ENCODE measurements around the gene FPGT. TPM values are rescaled to one million over a fixed set of nuclear protein-coding genes. Genes with fewer than 3 reads are reported as not detected.
"Not testable (repeated sequence)": the region's sequence is repeated elsewhere in the genome, so short reads cannot be mapped to it uniquely, and the experiment has no call there.

The FPGT gene
- total RNA-seq, 1 experiment from 2014 or later = 12.2 TPM

DNA sequence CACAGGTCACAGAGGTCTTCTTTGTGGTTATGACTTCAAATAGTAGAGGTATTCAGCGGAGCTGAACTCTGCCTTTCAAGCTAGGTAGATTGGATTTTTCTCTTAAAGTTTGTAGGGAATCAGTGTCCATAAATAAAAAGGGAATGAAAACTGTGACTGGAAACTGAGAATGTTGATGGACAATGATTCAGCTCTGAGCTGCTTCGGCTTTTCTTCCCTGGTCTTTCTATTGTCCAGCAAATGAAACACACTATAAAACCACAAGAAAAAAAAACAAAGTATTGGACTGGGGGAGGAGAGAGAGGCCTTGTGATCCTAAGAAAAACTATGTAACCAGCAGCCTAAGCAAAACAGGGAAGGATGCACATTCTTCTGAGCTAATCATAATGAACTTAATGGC is 48.3 kb downstream of the FPGT start:
- Histone ChIP-seq H3K9me3 (ENCODE audit: insufficient read depth, low read depth) (no peaks in the 10 kb centered on the region), H3F3A (ENCODE audit: insufficient read depth, low read depth) (no peaks in the 10 kb centered on the region), H4K20me1 (ENCODE audit: insufficient read depth) (no peaks in the 10 kb centered on the region), H2AFZ (no peak overlapping the region), H3K4me1 (replicated peaks; ENCODE audit: insufficient read depth) (no peaks in the 10 kb centered on the region), H3K27me3 (ENCODE audit: insufficient read depth, low read depth) (no peaks in the 10 kb centered on the region), H3K4me3 (no peak overlapping the region), H3K4me2 (no peak overlapping the region), H3K27ac (no peak overlapping the region), H3K79me2 (ENCODE audit: low read depth) (no peaks in the 10 kb centered on the region), H3K36me3 (ENCODE audit: low read depth) (no peaks in the 10 kb centered on the region), H3K9me2 (ENCODE audit: insufficient read depth) (0 out of 2 replicates have a peak, but pooled peaks cover 3% of the 10 kb centered on the region)
- CTCF ChIA-PET = no interaction called here
- intact Hi-C loops (cut with micrococcal nuclease; ENCODE audit: unreplicated experiment) = no loop called here
- DNase-seq = no peak
- POLR2A ChIA-PET (ENCODE audit: unreplicated experiment) = no interaction called here
- TF ChIP-seq EZH2 (IDR thresholded peaks at IDR 0.05; ENCODE audit: low read depth) = no peak
- TF ChIP-seq, protein P1, sequence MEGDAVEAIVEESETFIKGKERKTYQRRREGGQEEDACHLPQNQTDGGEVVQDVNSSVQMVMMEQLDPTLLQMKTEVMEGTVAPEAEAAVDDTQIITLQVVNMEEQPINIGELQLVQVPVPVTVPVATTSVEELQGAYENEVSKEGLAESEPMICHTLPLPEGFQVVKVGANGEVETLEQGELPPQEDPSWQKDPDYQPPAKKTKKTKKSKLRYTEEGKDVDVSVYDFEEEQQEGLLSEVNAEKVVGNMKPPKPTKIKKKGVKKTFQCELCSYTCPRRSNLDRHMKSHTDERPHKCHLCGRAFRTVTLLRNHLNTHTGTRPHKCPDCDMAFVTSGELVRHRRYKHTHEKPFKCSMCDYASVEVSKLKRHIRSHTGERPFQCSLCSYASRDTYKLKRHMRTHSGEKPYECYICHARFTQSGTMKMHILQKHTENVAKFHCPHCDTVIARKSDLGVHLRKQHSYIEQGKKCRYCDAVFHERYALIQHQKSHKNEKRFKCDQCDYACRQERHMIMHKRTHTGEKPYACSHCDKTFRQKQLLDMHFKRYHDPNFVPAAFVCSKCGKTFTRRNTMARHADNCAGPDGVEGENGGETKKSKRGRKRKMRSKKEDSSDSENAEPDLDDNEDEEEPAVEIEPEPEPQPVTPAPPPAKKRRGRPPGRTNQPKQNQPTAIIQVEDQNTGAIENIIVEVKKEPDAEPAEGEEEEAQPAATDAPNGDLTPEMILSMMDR (conservative IDR thresholded peaks at IDR 0.05) = no peak
- no TSS peak for BruUV-seq (replicated peaks)

DNA sequence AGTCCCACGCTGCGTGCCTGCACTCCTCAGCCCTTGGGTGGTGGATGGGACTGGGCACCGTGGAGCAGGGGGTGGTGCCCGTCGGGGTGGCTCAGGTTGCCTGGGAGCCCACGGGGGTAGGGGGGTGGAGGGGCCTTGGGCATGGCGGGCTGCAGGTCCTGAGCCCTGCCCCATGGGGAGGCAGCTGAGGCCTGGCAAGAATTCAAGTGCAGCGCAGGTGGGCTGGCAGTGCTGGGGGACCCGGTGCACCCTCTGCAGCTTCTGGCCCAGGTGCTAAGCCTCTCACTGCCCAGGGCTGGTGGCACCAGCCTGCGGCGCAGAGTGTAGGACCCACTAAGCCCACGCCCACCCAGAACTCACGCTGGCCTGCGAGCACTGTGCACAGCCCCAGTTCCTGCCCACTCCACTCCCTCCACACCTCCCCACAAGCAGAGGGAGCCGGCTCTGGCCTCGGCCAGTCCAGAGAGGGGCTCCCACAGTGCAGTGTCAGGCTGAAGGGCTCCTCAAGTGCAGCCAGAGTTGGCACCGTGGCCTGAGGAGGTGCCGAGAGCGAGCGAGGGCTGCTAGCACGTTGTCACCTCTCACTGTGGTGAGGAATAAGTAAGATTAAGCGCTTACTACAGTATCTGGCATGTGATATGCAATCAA is 50.0 kb downstream of the FPGT start:
- TF ChIP-seq, protein P1 (conservative IDR thresholded peaks at IDR 0.05) = no peak
- no peak for TF ChIP-seq EZH2 (IDR thresholded peaks at IDR 0.05; ENCODE audit: low read depth)
- H3K4me2 ChIP-seq = no peak overlapping the region
- H3F3A ChIP-seq (ENCODE audit: insufficient read depth, low read depth) = no peaks in the 10 kb centered on the region
- no peak overlapping the region for H3K27ac ChIP-seq
- no peaks in the 10 kb centered on the region for H3K36me3 ChIP-seq (ENCODE audit: low read depth)
- H3K4me1 ChIP-seq (replicated peaks; ENCODE audit: insufficient read depth) = no peaks in the 10 kb centered on the region
- H3K9me3 ChIP-seq (ENCODE audit: insufficient read depth, low read depth) = no peaks in the 10 kb centered on the region
- intact Hi-C loops (cut with micrococcal nuclease; ENCODE audit: unreplicated experiment) = no loop called here
- no peaks in the 10 kb centered on the region for H3K27me3 ChIP-seq (ENCODE audit: insufficient read depth, low read depth)
- ChIA-PET CTCF (no interaction called here), POLR2A (ENCODE audit: unreplicated experiment) (no interaction called here)
- no peak overlapping the region for H3K4me3 ChIP-seq
- no peaks in the 10 kb centered on the region for H3K79me2 ChIP-seq (ENCODE audit: low read depth)
- no peaks in the 10 kb centered on the region for H3K9me2 ChIP-seq (ENCODE audit: insufficient read depth)
- no TSS peak for BruUV-seq (replicated peaks)
- no peak for DNase-seq
- no peak overlapping the region for H2AFZ ChIP-seq
- no peaks in the 10 kb centered on the region for H4K20me1 ChIP-seq (ENCODE audit: insufficient read depth)

- H3K36me3 ChIP-seq (ENCODE audit: low read depth); intact Hi-C loops (cut with micrococcal nuclease; ENCODE audit: unreplicated experiment); H3K9me2 ChIP-seq (ENCODE audit: insufficient read depth); H3K79me2 ChIP-seq (ENCODE audit: low read depth); H3K4me3 ChIP-seq; DNase-seq; H4K20me1 ChIP-seq (ENCODE audit: insufficient read depth); H3K4me1 ChIP-seq (replicated peaks; ENCODE audit: insufficient read depth); CTCF ChIA-PET; H3F3A ChIP-seq (ENCODE audit: insufficient read depth, low read depth); H3K27ac ChIP-seq; H3K9me3 ChIP-seq (ENCODE audit: insufficient read depth, low read depth); H3K4me2 ChIP-seq; POLR2A ChIA-PET (ENCODE audit: unreplicated experiment); BruUV-seq (replicated peaks); H2AFZ ChIP-seq; H3K27me3 ChIP-seq (ENCODE audit: insufficient read depth, low read depth): not testable (repeated sequence)
Observed at GRCh38 chr1:74253243-74253824, 55.3 kb downstream of the FPGT start.

Other genes starting within 250 kb of the FPGT start
- gene LRRIQ3, start 66 bp upstream of the FPGT start, total RNA-seq (2021) = 1.1 and 1.5 TPM in 2 replicates
- 1.4 TPM in 1 of 2 replicates, not detected in the other for gene TNNI3K, start 37.1 kb downstream of the FPGT start, total RNA-seq (2021)

Measured in PC-9 (cell line).